ENCODE data around the gene ATP6V1G2.

DNA sequence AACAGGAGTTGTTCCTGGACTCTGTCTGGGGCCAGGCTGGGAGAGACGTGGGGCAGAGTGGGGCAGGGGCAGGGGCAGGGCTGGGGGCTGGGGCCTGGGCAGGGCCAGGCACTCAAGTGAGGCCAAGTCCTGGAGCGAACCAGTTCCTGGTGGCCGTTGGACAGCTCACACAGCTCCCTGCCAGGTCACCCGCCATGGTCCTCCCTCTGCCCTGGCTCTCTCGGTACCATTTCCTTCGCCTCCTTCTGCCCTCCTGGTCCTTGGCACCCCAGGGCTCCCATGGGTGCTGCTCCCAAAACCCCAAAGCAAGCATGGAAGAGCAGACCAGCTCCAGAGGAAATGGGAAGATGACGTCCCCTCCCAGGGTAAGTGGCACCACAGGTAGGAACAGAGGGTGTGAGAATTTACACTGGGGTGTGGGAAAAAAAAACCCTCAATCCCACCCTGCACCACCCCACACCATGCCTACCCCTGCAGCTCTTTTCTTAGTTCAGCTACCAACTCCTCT, 17.5 kb downstream of the ATP6V1G2 start, which contains the start of gene MCCD1:
- no peak for TF ChIP-seq EP300 (conservative IDR thresholded peaks at IDR 0.05; ENCODE audit: poor library complexity, severe bottlenecking)
- TF ChIP-seq POLR2AphosphoS5 (IDR thresholded peaks at IDR 0.05), result no peak

Data from neural cell (in vitro differentiated cells).